ENCODE results near the gene BCKDK.

GRCh38 chr16:31145398-31145990 lies 37.3 kb downstream of the BCKDK start:
- no peak for TF ChIP-seq CTCF (IDR thresholded peaks at IDR 0.05; ENCODE audit: insufficient read depth, low read depth, low read length)
- no peak for TF ChIP-seq EZH2 (IDR thresholded peaks at IDR 0.05; ENCODE audit: insufficient read depth, low read length)

Data from astrocyte (in vitro differentiated cells and primary cell).